Mucosa of gallbladder (tissue), 1 donor: Measurements from ENCODE around the gene TULP3. TPM values are rescaled to one million over a fixed set of nuclear protein-coding genes. Genes with fewer than 3 reads are reported as not detected.

Experiments used
- DNase-seq: peaks from one replicate; pipeline ENCODE4 v3.0.0-alpha.2; 2020; ENCODE audit warnings: low spot score
- total RNA-seq: library from RNA; stranded (reverse); gene quantifications from one replicate; pipeline ENCODE4 v1.2.1, GENCODE V29; 2021
- donor health status: DM: no; HTN: no; CAD: no.

TULP3 gene
- total RNA-seq, 1 donor from 2014 or later, result 20.7 TPM

- no peak for DNase-seq
Measured at GRCh38 chr12:2925322-2925995, 34.8 kb downstream of the TULP3 start.

GRCh38 chr12:2930865-2931264 is 40.2 kb downstream of the TULP3 start:
- DNase-seq, result no peak

GRCh38 chr12:2933586-2933985 is 42.9 kb downstream of the TULP3 start:
- no peak for DNase-seq

GRCh38 chr12:2934371-2934770 is 43.7 kb downstream of the TULP3 start:
- DNase-seq, result no peak

GRCh38 chr12:2936301-2936700 is 45.6 kb downstream of the TULP3 start:
- no peak for DNase-seq

- no peak for DNase-seq
Measured at GRCh38 chr12:2937500-2937899, 46.8 kb downstream of the TULP3 start.

- no peak for DNase-seq
Measured at GRCh38 chr12:2939191-2939590, 48.5 kb downstream of the TULP3 start.

- DNase-seq, result no peak
Measured at GRCh38 chr12:2940564-2940963, 49.9 kb downstream of the TULP3 start.

GRCh38 chr12:2941524-2941923 is 50.8 kb downstream of the TULP3 start:
- DNase-seq, result no peak

- peak; percentile 33 for DNase-seq
Measured at GRCh38 chr12:2944401-2945047, 53.8 kb downstream of the TULP3 start.

- no peak for DNase-seq
Measured at GRCh38 chr12:2949411-2949810, 58.7 kb downstream of the TULP3 start.

- no peak for DNase-seq
Measured at GRCh38 chr12:2955888-2956287, 65.2 kb downstream of the TULP3 start.

GRCh38 chr12:2957816-2958431 is 67.2 kb downstream of the TULP3 start:
- DNase-seq, result no peak

GRCh38 chr12:2958432-2959191 is 67.9 kb downstream of the TULP3 start:
- DNase-seq, result peak; percentile 14

GRCh38 chr12:2959192-2959504 is 68.5 kb downstream of the TULP3 start, which contains the start of gene TEAD4:
TEAD4 (plus strand) TSS chr12:2959397.
- DNase-seq, result peak; percentile 45

- peak; percentile 21 for DNase-seq
Measured at GRCh38 chr12:2959505-2960389, 69.1 kb downstream of the TULP3 start.

- no peak for DNase-seq
Measured at GRCh38 chr12:2960390-2960956, 69.8 kb downstream of the TULP3 start.

GRCh38 chr12:2960996-2961616 is 70.4 kb downstream of the TULP3 start:
- DNase-seq, result no peak

GRCh38 chr12:2961705-2962104 is 71.0 kb downstream of the TULP3 start:
- no peak for DNase-seq

- no peak for DNase-seq
Measured at GRCh38 chr12:2963154-2963759, 72.6 kb downstream of the TULP3 start.
